IMR-90 (cell line): ENCODE measurements around the gene OR6T1. TPM values are rescaled to one million over a fixed set of nuclear protein-coding genes. Genes with fewer than 3 reads are reported as not detected.

Experiments
- ATAC-seq: fragments of 200-7000 bp; cut with Tn5 transposase; 2 replicates; pipeline ENCODE4 v1.9.1; 2020; ENCODE audit warnings: low read depth, mild to moderate bottlenecking, moderate library complexity
- BruUV-seq: library from RNA; stranded (reverse); fragments of 400-500 nt; replicated peaks from 2 replicates; lab custom pipeline; 2021; lab: Mats Ljungman, UMichigan
- CTCF ChIA-PET: fragments of 300-600 bp; formaldehyde crosslinking; extraction: SDS; loops from one replicate; lab custom pipeline; 2021; ENCODE audit warnings: antibody characterized with exemption; lab: Yijun Ruan, JAX
- POLR2A ChIA-PET: fragments of 300-600 bp; sonication (Branson Sonifier 250); formaldehyde crosslinking; loops from one replicate; lab custom pipeline; 2022; ENCODE audit warnings: antibody characterized with exemption; ENCODE audit not compliant: unreplicated experiment; lab: Charles Lee
- DNase-seq: peaks from one replicate; pipeline ENCODE4 v3.0.0; 2013
- H2AFZ ChIP-seq: replicated peaks from 2 replicates; pipeline ENCODE3; 2013; ENCODE audit warnings: low read length, mild to moderate bottlenecking; ENCODE audit not compliant: poor library complexity
- H2AK5ac ChIP-seq: 2 replicates; pipeline ENCODE4 v1.6.1; 2013; ENCODE audit warnings: low read depth, low read length, inconsistent platforms
- H2AK9ac ChIP-seq: replicated peaks from 2 replicates; pipeline ENCODE3; 2013; ENCODE audit warnings: mild to moderate bottlenecking, low read depth, low read length, moderate library complexity; ENCODE audit not compliant: poor library complexity
- H2BK120ac ChIP-seq: 2 replicates; pipeline ENCODE4 v1.6.1; 2013; ENCODE audit warnings: low read depth, low read length, inconsistent platforms
- H2BK15ac ChIP-seq: 3 replicates; pipeline ENCODE4 v1.6.1; 2013; ENCODE audit warnings: low read depth, low read length, inconsistent platforms
- H2BK20ac ChIP-seq: 2 replicates; pipeline ENCODE4 v1.6.1; 2013; ENCODE audit warnings: low read depth, mild to moderate bottlenecking, inconsistent platforms, low read length, moderate library complexity
- H2BK5ac ChIP-seq: 2 replicates; pipeline ENCODE4 v1.6.1; 2013; ENCODE audit warnings: mild to moderate bottlenecking, low read depth, low read length, inconsistent platforms; ENCODE audit not compliant: poor library complexity, severe bottlenecking
- H3K14ac ChIP-seq: replicated peaks from 2 replicates; pipeline ENCODE4 v1.6.1; 2013; ENCODE audit warnings: low read depth, low read length, inconsistent platforms
- H3K18ac ChIP-seq: 2 replicates; pipeline ENCODE4 v1.6.1; 2013; ENCODE audit warnings: low read depth, low read length, control low read depth
- H3K23ac ChIP-seq: 2 replicates; pipeline ENCODE4 v1.6.1; 2013; ENCODE audit warnings: low read depth, low read length, inconsistent platforms
- H3K27ac ChIP-seq: 2 replicates; pipeline ENCODE4 v1.5.1; 2013; ENCODE audit warnings: mild to moderate bottlenecking, control low read depth, low read length; ENCODE audit not compliant: insufficient read depth
- H3K27me3 ChIP-seq: 2 replicates; pipeline ENCODE4 v1.6.1; 2013; ENCODE audit warnings: low read length; ENCODE audit not compliant: control insufficient read depth, insufficient read depth
- H3K36me3 ChIP-seq: 2 replicates; pipeline ENCODE4 v1.6.1; 2013; ENCODE audit warnings: low read length, mixed read lengths; ENCODE audit not compliant: control insufficient read depth, insufficient read depth
- H3K4ac ChIP-seq: 2 replicates; pipeline ENCODE4 v1.6.1; 2013; ENCODE audit warnings: low read depth, low read length, inconsistent platforms
- H3K4me1 ChIP-seq: 2 replicates; pipeline ENCODE4 v1.6.1; 2013; ENCODE audit warnings: low read length, mixed read lengths; ENCODE audit not compliant: control insufficient read depth, insufficient read depth
- H3K4me2 ChIP-seq: 2 replicates; pipeline ENCODE4 v1.6.1; 2013; ENCODE audit warnings: low read depth, mild to moderate bottlenecking, control low read depth, low read length, moderate library complexity
- H3K4me3 ChIP-seq: 2 replicates; pipeline ENCODE4 v1.5.1; 2013; ENCODE audit warnings: low read depth, mild to moderate bottlenecking, control low read depth, low read length, moderate library complexity; ENCODE audit not compliant: insufficient read depth
- H3K56ac ChIP-seq: 2 replicates; pipeline ENCODE4 v1.6.1; 2013; ENCODE audit warnings: low read length, inconsistent platforms; ENCODE audit not compliant: insufficient read depth; ENCODE audit errors: extremely low read depth
- H3K79me1 ChIP-seq, 2 experiments: 2 replicates each; pipeline ENCODE4 v1.6.1; 2013; ENCODE audit warnings: low read length in 2 of 2, inconsistent platforms in 1 of 2, low read depth in 1 of 2
- H3K9ac ChIP-seq: 2 replicates; pipeline ENCODE4 v1.6.1; 2013; ENCODE audit warnings: low read depth, low read length, control low read depth
- H3K9me1 ChIP-seq: 2 replicates; pipeline ENCODE4 v1.6.1; 2013; ENCODE audit warnings: low read length, inconsistent platforms; ENCODE audit not compliant: insufficient read depth
- H3K9me3 ChIP-seq: 2 replicates; pipeline ENCODE4 v1.6.1; 2013; ENCODE audit warnings: low read length; ENCODE audit not compliant: control insufficient read depth, insufficient read depth
- H4K20me1 ChIP-seq: 2 replicates; pipeline ENCODE4 v1.6.1; 2013; ENCODE audit warnings: low read length, inconsistent platforms; ENCODE audit not compliant: insufficient read depth
- H4K5ac ChIP-seq: 2 replicates; pipeline ENCODE4 v1.6.1; 2013; ENCODE audit warnings: mild to moderate bottlenecking, low read depth, low read length, control low read depth
- H4K8ac ChIP-seq, 2 experiments: 2 replicates each; pipeline ENCODE4 v1.6.1; 2013; ENCODE audit warnings: low read depth in 2 of 2, low read length in 2 of 2, control low read depth in 1 of 2, inconsistent platforms in 1 of 2
- H4K91ac ChIP-seq: 2 replicates; pipeline ENCODE4 v1.6.1; 2013; ENCODE audit warnings: low read depth, low read length, inconsistent platforms; ENCODE audit not compliant: insufficient read depth
- BHLHE40 ChIP-seq: fragments of 150-350 bp; IDR thresholded peaks from 2 replicates; pipeline ENCODE4 v1.6.1; 2016; ENCODE audit warnings: mild to moderate bottlenecking, low read depth, low read length
- ELK1 ChIP-seq: fragments of 150-350 bp; IDR thresholded peaks from 2 replicates; pipeline ENCODE4 v1.6.1; 2016; ENCODE audit warnings: low read depth, mild to moderate bottlenecking, low read length, moderate library complexity, borderline replicate concordance
- FOS ChIP-seq: fragments of 150-350 bp; IDR thresholded peaks from 2 replicates; pipeline ENCODE4 v1.6.1; 2016; ENCODE audit warnings: low read depth, low read length
- MAFK ChIP-seq: IDR thresholded peaks from 2 replicates; pipeline ENCODE4 v1.6.1; 2012; ENCODE audit warnings: low read depth, low read length, improper control_type of control experiment
- MAZ ChIP-seq: IDR thresholded peaks from 2 replicates; pipeline ENCODE4 v1.6.1; 2012; ENCODE audit warnings: low read depth, mild to moderate bottlenecking, low read length, improper control_type of control experiment, moderate library complexity, borderline replicate concordance
- MXI1 ChIP-seq: IDR thresholded peaks from 2 replicates; pipeline ENCODE4 v1.6.1; 2012; ENCODE audit warnings: low read depth, mild to moderate bottlenecking, low read length, moderate library complexity, borderline replicate concordance
- NFE2L2 ChIP-seq: fragments of 150-350 bp; IDR thresholded peaks from 2 replicates; pipeline ENCODE4 v1.6.1; 2016; ENCODE audit warnings: low read depth, mild to moderate bottlenecking, low read length
- POLR2A ChIP-seq: IDR thresholded peaks from 2 replicates; pipeline ENCODE4 v1.6.1; 2012; ENCODE audit warnings: mild to moderate bottlenecking, low read depth, low read length
- RAD21 ChIP-seq: IDR thresholded peaks from 2 replicates; pipeline ENCODE4 v1.6.1; 2012; ENCODE audit warnings: low read length, improper control_type of control experiment
- RCOR1 ChIP-seq: IDR thresholded peaks from 2 replicates; pipeline ENCODE4 v1.6.1; 2012; ENCODE audit warnings: mild to moderate bottlenecking, low read length, improper control_type of control experiment; ENCODE audit not compliant: insufficient replicate concordance
- SMC3 ChIP-seq: fragments of 150-350 bp; IDR thresholded peaks from 2 replicates; pipeline ENCODE4 v1.6.1; 2016; ENCODE audit warnings: low read depth, mild to moderate bottlenecking, antibody characterized with exemption, low read length, moderate library complexity
- WGBS, 2 experiments: methylation state at CpG; one replicate each; pipeline versions ENCODE4 v1.1.5 to v1.1.7; 2013; ENCODE audit warnings: missing lambda C conversion rate in 2 of 2; ENCODE audit not compliant: insufficient read length in 1 of 2; ENCODE audit errors: extremely low coverage in 2 of 2; 5-methylcytosine and 5-hydroxymethylcytosine counted together
- dilution Hi-C: fragments of 300-500 bp; cut with HindIII; formaldehyde crosslinking; loops from one replicate; pipeline ENCODE4 v1.14.3; 2018; ENCODE audit warnings: low sequenced_read_pairs; ENCODE audit not compliant: unreplicated experiment
- in situ Hi-C: fragments of 300-500 bp; cut with MboI; formaldehyde crosslinking; loops from 3 replicates; pipeline ENCODE4 v1.14.3; 2019; ENCODE audit warnings: low sequenced_read_pairs, inconsistent platforms, mixed read lengths
- intact Hi-C: fragments of 100-400 bp; cut with micrococcal nuclease; formaldehyde crosslinking; loops from 2 replicates; pipeline ENCODE4 v1.10.0; 2022
- polyA plus RNA-seq, 3 experiments: library from polyadenylated mRNA; depleted of rRNA; stranded (reverse); fragments of >200 nt; gene quantifications; 2 replicates each; pipeline ENCODE4 v1.2.3, GENCODE V29; 2012; ENCODE audit warnings: low replicate concordance in 1 of 3
- total RNA-seq: library from RNA; depleted of rRNA; stranded (reverse); fragments of >200 nt; gene quantifications from 2 replicates; pipeline ENCODE4 v1.2.3, GENCODE V29; 2012

OR6T1 gene
- total and polyA plus RNA-seq, 2 of the 4 experiments (the other 2 are of a cell fraction): not detected

GRCh38 chr11:123942413-123942812, 1.2 kb downstream of the OR6T1 start:
- no peak for ATAC-seq
- POLR2A ChIA-PET: no interaction called here

More at GRCh38 chr11:123942413-123942812, 1.2 kb downstream of the OR6T1 start:
- WGBS, 2 experiments: no CpG with 5 or more reads among the region's 4 CpGs
- CTCF ChIA-PET: no interaction called here
- no peak overlapping the region for H3K4ac ChIP-seq
- in situ Hi-C loops: no loop called here
- no peak overlapping the region for H2AK5ac ChIP-seq
- peaks cover 17% of the 10 kb centered on the region for H3K9me3 ChIP-seq
- no peak overlapping the region for H3K23ac ChIP-seq
- no peak overlapping the region for H3K18ac ChIP-seq
- no peaks in the 10 kb centered on the region for H3K9me1 ChIP-seq
- dilution Hi-C loops: no loop called here
- H3K4me2 ChIP-seq: no peak overlapping the region
- DNase-seq: no peak
- no peak overlapping the region for H2BK20ac ChIP-seq
- H3K36me3 ChIP-seq: no peaks in the 10 kb centered on the region
- H2BK120ac ChIP-seq: no peak overlapping the region
- H3K4me3 ChIP-seq: no peak overlapping the region
- no peaks in the 10 kb centered on the region for H3K27me3 ChIP-seq
- H3K4me1 ChIP-seq: no peaks in the 10 kb centered on the region
- no peak overlapping the region for H3K27ac ChIP-seq
- H3K14ac ChIP-seq: no peak overlapping the region
- no peak overlapping the region for H4K5ac ChIP-seq
- H3K56ac ChIP-seq: no peak overlapping the region
- H4K8ac ChIP-seq: no peak overlapping the region
- intact Hi-C loops: no loop called here
- H2AK9ac ChIP-seq: no peak overlapping the region
- BruUV-seq: no TSS peak
- no peak overlapping the region for H3K9ac ChIP-seq
- no peak overlapping the region for H2BK15ac ChIP-seq
- TF ChIP-seq FOS (no peak), ELK1 (no peak), MXI1 (no peak), RAD21 (no peak), SMC3 (no peak), RCOR1 (no peak), MAZ (no peak), NFE2L2 (no peak), POLR2A (no peak), BHLHE40 (no peak), MAFK (no peak)
- H3K79me1 ChIP-seq: no peaks in the 10 kb centered on the region
- no peak overlapping the region for H2AFZ ChIP-seq
- no peak overlapping the region for H2BK5ac ChIP-seq
- H4K91ac ChIP-seq: no peak overlapping the region
- no peaks in the 10 kb centered on the region for H4K20me1 ChIP-seq
